Epidermal melanocyte (primary cell): ENCODE results near the gene ABCB6.

Source experiments
- DNase-seq: peaks from one replicate; pipeline ENCODE4 v3.0.0; 2011; ENCODE audit warnings: low spot score; ENCODE audit not compliant: insufficient read length

Gene ABCB6

GRCh38 chr2:219245899-219246230 is 27.1 kb upstream of the ABCB6 start:
- DNase-seq, result no peak

DNA sequence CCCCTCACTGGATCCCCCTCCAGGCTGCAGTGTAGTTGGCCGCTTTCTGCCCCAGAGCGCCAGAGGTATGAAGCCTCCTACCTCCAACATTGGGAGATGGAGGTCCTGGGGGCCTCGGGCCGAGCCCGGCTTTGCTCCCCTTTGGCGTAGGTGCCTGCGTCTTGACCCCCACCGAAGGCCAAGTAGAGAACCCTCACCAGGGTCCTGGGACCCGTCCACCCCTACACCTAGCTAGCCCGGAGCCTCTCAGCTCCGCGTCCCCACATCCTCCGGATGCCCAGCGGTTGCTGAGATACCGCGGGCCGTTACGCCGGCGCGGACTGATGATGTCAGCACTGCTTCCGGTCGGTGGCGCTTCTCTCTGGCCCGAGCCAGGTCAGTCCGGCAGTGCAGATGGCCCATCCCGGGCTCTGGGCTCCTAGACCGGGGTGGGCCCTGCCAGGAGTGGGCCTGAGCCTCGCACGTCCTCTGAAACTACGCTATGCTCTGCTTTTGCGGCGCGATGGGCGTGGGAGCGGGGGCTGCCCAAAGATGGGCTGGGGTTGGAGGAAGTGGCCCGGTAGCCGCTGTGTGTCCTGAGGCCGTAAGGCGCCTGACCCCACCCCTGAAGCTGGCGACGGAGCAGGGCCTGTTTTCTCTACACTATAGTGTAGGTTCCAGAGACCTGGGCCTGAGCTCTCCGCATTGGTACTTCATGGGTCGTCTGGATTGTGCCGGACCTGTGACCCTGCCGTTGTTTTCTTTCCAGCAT is 26.6 kb upstream of the ABCB6 start, which contains the start of the genes GLB1L and STK16:
GLB1L (minus strand) TSS at position 297 of the 751 bp plus-strand sequence. CDS start 1,871 bp downstream, outside the sequence.
STK16 (plus strand) TSS at position 332 of the 751 bp plus-strand sequence. CDS start 521 bp downstream, outside the sequence.
- peak; percentile 99 for DNase-seq

DNA sequence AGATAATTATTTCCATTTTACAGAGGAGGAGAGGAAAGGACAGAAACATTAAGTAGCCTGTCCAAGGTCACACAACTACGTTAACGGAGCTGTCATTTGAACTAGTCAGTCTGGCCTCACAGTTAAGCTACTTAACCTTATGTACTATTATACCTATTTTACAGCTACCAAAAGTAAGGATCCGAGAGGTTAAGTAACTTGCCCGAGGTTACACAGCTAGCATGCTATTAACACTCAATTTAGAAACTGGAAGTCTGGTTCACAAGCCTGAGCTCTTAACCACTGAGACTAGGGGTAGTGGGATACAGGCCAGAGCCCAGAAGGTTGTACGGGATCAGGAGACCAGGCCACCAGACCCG is 26.0 kb upstream of the ABCB6 start:
- no peak for DNase-seq

- DNase-seq, result no peak
Measured at GRCh38 chr2:219243291-219243761, 24.6 kb upstream of the ABCB6 start.

DNA sequence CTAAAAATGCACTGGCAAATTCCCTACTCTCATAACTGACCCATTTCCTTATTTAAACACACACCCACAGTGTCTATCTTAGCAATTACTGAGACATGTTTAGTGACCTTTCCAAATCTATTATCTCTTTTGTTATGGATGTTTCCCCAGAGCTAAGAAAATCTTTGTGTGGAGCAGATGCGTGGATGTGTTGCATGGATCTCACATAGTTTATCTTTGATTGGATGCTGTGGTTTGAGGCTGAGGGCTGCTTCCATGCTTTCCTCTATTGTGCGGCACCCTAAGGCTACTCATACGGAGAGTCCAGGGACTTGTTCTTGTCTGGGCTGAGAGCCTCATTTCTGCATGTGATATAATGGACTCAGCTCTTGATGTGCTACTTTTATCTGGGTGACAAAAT is 15.6 kb upstream of the ABCB6 start:
- DNase-seq, result no peak

GRCh38 chr2:219230059-219230540 is 11.3 kb upstream of the ABCB6 start:
- DNase-seq, result no peak

DNA sequence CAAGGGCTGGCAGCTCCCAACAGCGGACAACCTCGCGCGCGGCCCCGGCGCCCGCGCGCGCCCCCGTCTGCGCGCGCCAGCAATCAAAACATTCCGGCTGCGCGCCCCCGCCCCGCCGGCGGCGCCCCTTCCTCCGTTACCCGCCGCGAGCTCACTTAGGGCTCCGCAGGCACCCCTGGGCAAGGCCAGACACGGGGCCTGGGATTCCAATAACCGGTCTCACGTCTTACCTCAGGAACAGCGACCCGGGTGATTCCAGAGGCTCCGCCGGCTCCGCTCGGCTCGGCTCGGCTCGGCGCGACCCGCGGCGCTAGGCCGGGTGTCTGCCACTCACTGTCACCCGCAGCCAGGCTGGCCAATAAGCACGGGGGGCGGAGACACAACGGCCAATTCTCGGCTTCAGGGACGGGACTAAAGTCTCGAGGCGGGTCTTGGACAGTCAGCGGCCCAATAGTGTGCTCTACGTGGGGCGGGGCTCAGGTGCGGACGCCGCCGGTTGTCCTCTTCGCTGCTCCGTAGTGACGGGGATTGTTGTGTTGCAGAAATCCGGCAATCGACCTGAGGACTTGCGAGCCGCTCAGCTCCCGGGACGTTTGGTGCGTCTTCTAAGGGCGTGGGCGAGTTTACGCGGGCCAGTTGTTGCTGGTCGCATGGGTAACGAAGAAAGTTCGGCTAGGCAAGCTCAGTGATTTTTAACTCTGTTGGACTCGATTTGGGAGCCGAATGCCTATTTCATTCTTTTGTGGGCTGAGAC is 10.7 kb upstream of the ABCB6 start, which contains the start of the genes ANKZF1 and ATG9A:
ANKZF1 (plus strand) TSS at position 502 of the 754 bp plus-strand sequence. CDS start 452 bp downstream, outside the sequence.
ATG9A (minus strand) TSS at position 332 of the 754 bp plus-strand sequence. CDS start 1,612 bp downstream, outside the sequence.
- peak; percentile 99 for DNase-seq

- DNase-seq, result no peak
Measured at GRCh38 chr2:219228911-219229304, 10.2 kb upstream of the ABCB6 start.

DNA sequence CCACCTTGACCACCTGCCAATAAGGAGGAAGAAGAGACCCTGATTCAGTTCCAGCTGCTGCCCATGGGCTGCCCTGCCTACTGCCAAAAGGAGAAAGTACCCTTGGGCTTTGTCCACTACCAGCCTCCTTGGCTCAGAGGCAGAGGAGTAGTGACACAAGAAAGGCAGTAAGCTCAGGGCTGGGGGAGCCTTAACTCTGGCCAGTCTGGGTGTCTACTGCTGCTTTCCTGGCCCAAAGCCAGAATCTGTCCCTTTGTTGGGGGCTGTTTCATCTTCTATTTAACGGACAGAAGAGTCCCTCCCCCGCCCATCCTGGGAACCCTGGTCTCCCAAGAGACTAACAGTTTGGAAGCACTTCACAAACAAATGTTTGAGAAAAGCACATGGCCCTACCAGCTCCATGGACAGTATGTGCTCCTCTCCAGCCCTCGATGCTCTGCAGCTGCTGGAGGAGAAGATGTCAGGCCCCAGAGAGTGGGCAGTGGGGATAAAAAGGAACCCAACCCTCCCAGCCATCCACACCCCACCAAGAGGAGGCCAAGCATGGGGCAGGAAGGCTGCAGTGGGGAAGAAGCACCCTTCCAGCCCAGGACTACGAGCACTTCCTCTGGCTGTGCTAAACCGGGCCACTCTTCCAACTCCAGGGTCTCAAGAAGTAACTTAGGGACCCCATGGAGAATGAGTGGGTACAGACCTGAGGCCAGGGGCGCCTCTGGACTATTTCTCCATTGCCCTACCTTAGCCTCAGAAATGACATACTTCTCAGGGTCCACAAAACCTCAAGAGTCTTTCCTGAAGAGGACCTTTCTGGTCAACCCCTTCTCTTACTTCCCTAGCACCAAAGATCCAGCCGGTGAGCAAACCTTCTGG is 9.5 kb upstream of the ABCB6 start:
- no peak for DNase-seq

DNA sequence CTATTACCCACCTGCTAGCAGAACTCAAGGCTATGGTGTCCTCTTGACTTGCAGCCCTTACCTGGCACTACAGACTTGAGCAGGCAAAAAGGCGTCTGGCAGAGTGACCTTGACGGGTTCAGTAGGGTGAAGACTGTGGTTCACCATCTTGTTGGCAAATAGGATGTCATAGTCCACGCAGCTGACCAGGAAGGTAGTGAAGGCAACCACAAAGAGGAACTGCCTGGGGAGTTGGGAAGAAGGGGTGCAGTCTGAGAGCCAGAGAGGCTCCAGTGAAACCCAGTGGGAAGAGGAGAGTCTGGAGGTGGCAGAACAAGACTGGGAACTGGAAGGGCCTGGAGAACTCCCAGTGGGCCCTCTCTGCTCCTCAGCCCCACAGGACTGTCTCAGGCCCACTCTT is 6.6 kb upstream of the ABCB6 start:
- DNase-seq, result no peak

DNA sequence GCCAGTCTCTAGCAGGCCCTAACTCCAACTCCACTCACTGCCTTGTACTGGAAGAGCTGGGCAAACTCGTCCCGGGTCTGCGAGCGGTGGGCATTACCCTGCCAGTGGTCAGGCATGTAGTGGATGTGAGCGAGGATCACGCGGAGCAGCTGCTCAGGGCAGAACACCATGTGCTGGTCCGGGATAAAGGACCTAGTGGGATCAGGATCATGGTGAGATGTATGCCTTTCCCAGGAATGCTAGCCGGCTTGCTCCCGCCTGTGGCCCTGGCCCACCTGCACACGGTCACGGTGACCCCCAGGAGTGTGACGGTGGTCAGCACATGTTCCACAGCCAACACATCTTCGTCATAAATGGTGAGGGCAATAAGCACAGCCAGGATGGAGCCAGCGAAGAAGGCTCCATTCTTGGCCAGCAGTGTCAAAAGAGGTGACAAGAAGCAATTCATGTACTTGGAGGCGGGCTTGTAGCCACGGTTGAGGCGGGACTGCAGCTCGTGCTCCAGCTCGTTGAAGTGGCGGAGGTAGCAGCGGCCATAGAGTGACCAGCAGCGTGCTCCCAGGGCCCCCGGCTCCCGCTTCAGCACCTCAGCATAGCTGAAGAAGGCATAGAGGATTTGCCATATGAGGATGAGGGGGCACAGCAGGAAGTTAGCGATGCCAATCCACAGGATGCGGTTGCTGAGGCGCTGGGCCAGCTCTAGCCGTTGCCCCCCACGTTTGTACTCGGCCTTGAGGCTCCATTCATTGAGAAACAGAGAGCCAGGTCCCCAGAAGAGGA is 5.3 kb upstream of the ABCB6 start:
- DNase-seq, result no peak

GRCh38 chr2:219221957-219222518 is 3.3 kb upstream of the ABCB6 start:
- DNase-seq, result no peak

- no peak for DNase-seq
Measured at GRCh38 chr2:219220652-219221402, 2.1 kb upstream of the ABCB6 start.

- DNase-seq, result no peak
Measured at GRCh38 chr2:219219784-219220532, 1.2 kb upstream of the ABCB6 start.

DNA sequence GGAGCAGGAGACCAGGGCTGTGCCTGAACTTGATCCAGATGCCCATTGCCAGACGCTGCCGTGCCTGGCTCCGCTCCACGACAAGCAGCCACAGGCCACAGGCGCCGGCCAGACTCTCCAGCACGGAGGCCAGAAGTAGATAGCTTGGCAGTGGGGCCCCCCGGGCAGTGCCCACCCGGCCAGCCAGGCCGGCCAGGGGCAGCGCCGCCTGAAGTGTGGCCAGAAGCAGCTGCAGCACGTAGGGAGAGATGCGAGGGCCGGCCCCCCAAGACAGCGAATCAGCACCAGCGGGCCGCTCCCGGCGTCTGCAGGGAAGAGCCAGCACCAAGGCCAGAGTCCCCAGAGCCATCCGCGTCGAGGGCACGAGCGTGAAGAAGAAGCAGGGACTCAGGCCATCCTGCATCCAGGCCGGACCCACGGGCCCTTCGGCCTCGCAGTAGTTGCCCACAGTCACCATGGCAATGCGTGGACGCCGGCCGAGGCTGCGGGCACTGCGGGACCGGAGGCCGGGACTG is 484 bp downstream of the ABCB6 start:
- DNase-seq, result peak; percentile 53

- no peak for DNase-seq
Measured at GRCh38 chr2:219216535-219216915, 2.2 kb downstream of the ABCB6 start.

GRCh38 chr2:219215871-219216534 is 2.8 kb downstream of the ABCB6 start:
- no peak for DNase-seq

- no peak for DNase-seq
Measured at GRCh38 chr2:219214786-219215185, 4.0 kb downstream of the ABCB6 start.
